SK-N-SH (cell line): ENCODE results near the gene DNAJB6. TPM values are rescaled to one million over a fixed set of nuclear protein-coding genes. Genes with fewer than 3 reads are reported as not detected.

Experiments used
- CTCF ChIA-PET: fragments of 300-600, 350-600 bp; formaldehyde crosslinking; extraction: SDS; loops from one replicate; lab custom pipeline; 2021; lab: Yijun Ruan, JAX
- POLR2A ChIA-PET: fragments of 350-600 bp; sonication (Branson Sonifier 250); formaldehyde crosslinking; extraction: SDS; loops from one replicate; lab custom pipeline; 2020; ENCODE audit warnings: antibody characterized with exemption, inconsistent platforms; lab: Yijun Ruan, JAX
- DNase-seq: peaks from one replicate; pipeline ENCODE4 v3.0.0; 2012
- H2AFZ ChIP-seq: fragments of 200-600 bp; sonication (generic); 2 replicates; pipeline ENCODE4 v1.8.1; 2016; ENCODE audit warnings: antibody characterized with exemption, mild to moderate bottlenecking, low read depth
- H3F3A ChIP-seq: fragments of 200-600 bp; sonication (generic); replicated peaks from 2 replicates; pipeline ENCODE3; 2016; ENCODE audit warnings: antibody characterized with exemption, mild to moderate bottlenecking; ENCODE audit not compliant: insufficient read depth
- H3K27ac ChIP-seq, 2 experiments: fragments of 200-500 bp in 1 of 2; fragments of 200-600 bp in 1 of 2; sonication (Bioruptor generic) in 1 of 2; sonication (generic), shearing (Covaris generic) in 1 of 2; 2 replicates each; pipeline versions ENCODE4 v1.5.1 to v1.6.1; 2014 to 2016; ENCODE audit warnings: low read depth in 2 of 2, inconsistent platforms in 1 of 2, low read length in 1 of 2, mild to moderate bottlenecking in 1 of 2, mixed read lengths in 1 of 2
- H3K27me3 ChIP-seq: fragments of 200-600 bp; sonication (generic), shearing (Covaris generic); 2 replicates; pipeline ENCODE4 v1.6.1; 2016; ENCODE audit warnings: mixed run types; ENCODE audit not compliant: insufficient read depth
- H3K36me3 ChIP-seq, 2 experiments: fragments of 200-500 bp in 1 of 2; fragments of 200-600 bp in 1 of 2; sonication (Bioruptor generic) in 1 of 2; sonication (generic) in 1 of 2; replicated peaks in 1 of 2; 2 replicates each; pipeline versions ENCODE3 to v1.5.1; 2014 to 2016; ENCODE audit warnings: low read length in 1 of 2, mild to moderate bottlenecking in 1 of 2; ENCODE audit not compliant: insufficient read depth in 2 of 2, control insufficient read depth in 1 of 2
- H3K4me1 ChIP-seq, 2 experiments: fragments of 200-500 bp in 1 of 2; fragments of 200-600 bp in 1 of 2; sonication (Bioruptor generic) in 1 of 2; sonication (generic), shearing (Covaris generic) in 1 of 2; 2 replicates each; pipeline versions ENCODE4 v1.5.1 to v1.6.1; 2014 to 2016; ENCODE audit warnings: low read depth in 1 of 2, low read length in 1 of 2, mixed run types in 1 of 2; ENCODE audit not compliant: insufficient read depth in 2 of 2, control insufficient read depth in 1 of 2
- H3K4me2 ChIP-seq: fragments of 200-600 bp; sonication (generic), shearing (Covaris generic); 2 replicates; pipeline ENCODE4 v1.6.1; 2017; ENCODE audit warnings: mixed run types
- H3K4me3 ChIP-seq, 2 experiments: fragments of 200-500 bp in 1 of 2; fragments of 200-600 bp in 1 of 2; sonication (Bioruptor generic) in 1 of 2; sonication (generic), shearing (Covaris generic) in 1 of 2; 2 replicates each; pipeline versions ENCODE4 v1.5.1 to v1.8.1; 2014 to 2016; ENCODE audit warnings: low read depth in 2 of 2, inconsistent platforms in 1 of 2, low read length in 1 of 2, mild to moderate bottlenecking in 1 of 2, mixed read lengths in 1 of 2, moderate library complexity in 1 of 2
- H3K79me2 ChIP-seq: fragments of 200-600 bp; sonication (generic); 2 replicates; pipeline ENCODE4 v1.8.1; 2017; ENCODE audit warnings: mild to moderate bottlenecking; ENCODE audit not compliant: insufficient read depth
- H3K9ac ChIP-seq: fragments of 200-600 bp; sonication (generic); 2 replicates; pipeline ENCODE4 v1.6.1; 2017; ENCODE audit warnings: mixed run types
- H3K9me2 ChIP-seq: fragments of 200-600 bp; sonication (generic); 2 replicates; pipeline ENCODE4 v1.6.1; 2017; ENCODE audit warnings: mixed run types
- H3K9me3 ChIP-seq: fragments of 200-600 bp; sonication (generic); 2 replicates; pipeline ENCODE4 v1.6.1; 2017; ENCODE audit warnings: mixed run types, mild to moderate bottlenecking, moderate library complexity
- H4K20me1 ChIP-seq: fragments of 200-600 bp; sonication (generic); 2 replicates; pipeline ENCODE4 v1.6.1; 2017; ENCODE audit warnings: mild to moderate bottlenecking, mixed run types; ENCODE audit not compliant: insufficient read depth
- CTCF ChIP-seq: fragments of 200-600 bp; sonication (generic); IDR thresholded peaks from 2 replicates; pipeline ENCODE4 v1.6.1; 2017; ENCODE audit warnings: antibody characterized with exemption, mild to moderate bottlenecking, moderate library complexity
- ELF1 ChIP-seq: IDR thresholded peaks from 2 replicates; pipeline ENCODE4 v1.4.0; 2012
- FOXJ3 ChIP-seq: sonication (generic); formaldehyde crosslinking; IDR thresholded peaks from 2 replicates; pipeline ENCODE4 v1.5.1; 2020; ENCODE audit warnings: mild to moderate bottlenecking, missing genetic modification reagents
- GABPA ChIP-seq: IDR thresholded peaks from 2 replicates; pipeline ENCODE4 v1.4.0; 2012; ENCODE audit warnings: low read depth, mild to moderate bottlenecking
- MAX ChIP-seq: IDR thresholded peaks from 2 replicates; pipeline ENCODE4 v1.4.0; 2012; ENCODE audit warnings: low read depth
- PBX3 ChIP-seq: IDR thresholded peaks from 2 replicates; pipeline ENCODE4; 2012
- POLR2AphosphoS5 ChIP-seq: IDR thresholded peaks from 2 replicates; pipeline ENCODE4 v1.6.1; 2012; ENCODE audit warnings: low read depth, low read length
- RCOR1 ChIP-seq: fragments of 150-350 bp; IDR thresholded peaks from 2 replicates; pipeline ENCODE4 v1.6.1; 2017; ENCODE audit warnings: antibody characterized with exemption, low read length
- RFX5 ChIP-seq: IDR thresholded peaks from 2 replicates; pipeline ENCODE4 v1.6.1; 2012; ENCODE audit warnings: mild to moderate bottlenecking, improper control_type of control experiment, low read length
- TEAD4 ChIP-seq: IDR thresholded peaks from 2 replicates; pipeline ENCODE4 v1.4.0; 2012; ENCODE audit warnings: mild to moderate bottlenecking, borderline replicate concordance; ENCODE audit not compliant: insufficient read depth
- USF1 ChIP-seq: IDR thresholded peaks from 2 replicates; pipeline ENCODE4 v1.4.0; 2012; ENCODE audit warnings: low read depth, borderline replicate concordance
- YY1 ChIP-seq: IDR thresholded peaks from 2 replicates; pipeline ENCODE4 v1.4.0; 2012; ENCODE audit warnings: low read depth, mild to moderate bottlenecking
- ZBTB33 ChIP-seq: IDR thresholded peaks from 2 replicates; pipeline ENCODE4 v1.4.0; 2012; ENCODE audit warnings: low read depth, borderline replicate concordance
- WGBS: methylation state at CpG from one replicate; pipeline ENCODE4 v1.1.6; 2017; ENCODE audit warnings: low lambda C conversion rate; 5-methylcytosine and 5-hydroxymethylcytosine counted together
- polyA plus RNA-seq, 3 experiments: library from polyadenylated mRNA; depleted of rRNA; stranded (reverse); fragments of >200 nt; gene quantifications; 2 replicates each; pipeline ENCODE4 v1.2.3, GENCODE V29; 2012

DNAJB6 gene
- polyA plus RNA-seq, 1 of the 3 experiments (the other 2 are of a cell fraction) = 176 TPM

- Histone ChIP-seq H3K9me2 (no peaks in the 10 kb centered on the region), H3K27me3 (no peaks in the 10 kb centered on the region), H2AFZ (no peak overlapping the region), H3K4me1 (peaks cover 0 to 11% of the 10 kb centered on the region in 2 experiments; a peak in 1 of 4 replicates), H3K9ac (no peak overlapping the region), H3K36me3 (no peaks in the 10 kb centered on the region), H3K9me3 (no peaks in the 10 kb centered on the region), H4K20me1 (no peaks in the 10 kb centered on the region), H3K4me3 (no peak overlapping the region), H3F3A (no peaks in the 10 kb centered on the region), H3K4me2 (no peak overlapping the region), H3K27ac (no peak overlapping the region), H3K79me2 (no peaks in the 10 kb centered on the region)
- POLR2A ChIA-PET = no interaction called here
- WGBS = 77% methylated on average over 15 of the region's 15 CpGs
- DNase-seq = no peak
- TF ChIP-seq ZBTB33 (no peak), POLR2AphosphoS5 (no peak), ELF1 (no peak), MAX (no peak), GABPA (no peak), RCOR1 (no peak), USF1 (no peak), PBX3 (no peak)
- CTCF ChIA-PET = interaction anchor here (1.0 to 1.4 kb wide), 3 partner anchors 23 to 324 kb away, joined by 3 to 7 read pairs (median 3); no protein-coding TSS in a partner anchor
Observed at GRCh38 chr7:157429001-157429679, 92.3 kb downstream of the DNAJB6 start.

GRCh38 chr7:157429680-157430224, 92.9 kb downstream of the DNAJB6 start:
- H3K9me3 ChIP-seq = no peaks in the 10 kb centered on the region
- no peaks in the 10 kb centered on the region for H3K36me3 ChIP-seq
- H3K9ac ChIP-seq = no peak overlapping the region
- H3K27me3 ChIP-seq = no peaks in the 10 kb centered on the region
- no peak for DNase-seq
- TF ChIP-seq YY1 = no peak
- no peak for TF ChIP-seq RFX5
- TF ChIP-seq FOXJ3 (CRISPR knock-in tag) = no peak
- TF ChIP-seq CTCF = no peak
- TF ChIP-seq TEAD4 = no peak
- no peak for TF ChIP-seq MAX
- TF ChIP-seq GABPA = no peak
- no peak for TF ChIP-seq POLR2AphosphoS5
- ChIA-PET POLR2A (no interaction called here), CTCF (interaction anchor here (1.0 to 1.4 kb wide), 3 partner anchors 24 to 324 kb away, joined by 3 to 7 read pairs (median 3); no protein-coding TSS in a partner anchor)
- no peak overlapping the region for H3K4me3 ChIP-seq
- H3F3A ChIP-seq = no peaks in the 10 kb centered on the region
- no peak overlapping the region for H3K4me2 ChIP-seq
- H3K79me2 ChIP-seq = no peaks in the 10 kb centered on the region
- no peaks in the 10 kb centered on the region for H3K9me2 ChIP-seq
- H3K27ac ChIP-seq = no peak overlapping the region
- WGBS = 71% methylated on average over 4 of the region's 6 CpGs
- H4K20me1 ChIP-seq = no peaks in the 10 kb centered on the region
- H2AFZ ChIP-seq = no peak overlapping the region
- H3K4me1 ChIP-seq = peaks cover 0 to 11% of the 10 kb centered on the region in 2 experiments; a peak in 1 of 4 replicates
